Measurements from ENCODE around the gene CAPN8. TPM values are rescaled to one million over a fixed set of nuclear protein-coding genes. Genes with fewer than 3 reads are reported as not detected.

The CAPN8 gene
- total RNA-seq, 2 donors from 2014 or later, result 52.6 to 102 TPM

- TF ChIP-seq CTCF (IDR thresholded peaks at IDR 0.05), result no peak
- H3K4me1 ChIP-seq, result peaks cover 2% of the 10 kb centered on the region
- no peak overlapping the region for H3K9ac ChIP-seq (ENCODE audit: low read depth in 2 of 2, low read length in 2 of 2)
- H3K27me3 ChIP-seq, result no peaks in the 10 kb centered on the region
- no peak for DNase-seq
- H3K4me3 ChIP-seq, result no peak overlapping the region
- H3K9me3 ChIP-seq, result no peaks in the 10 kb centered on the region
- no peak overlapping the region for H3K27ac ChIP-seq
- intact Hi-C loops (cut with DNase I), result no loop called here
- no peaks in the 10 kb centered on the region for H3K36me3 ChIP-seq
These were observed 33.5 kb downstream of the CAPN8 start for GRCh38 chr1:223631956-223632355.

- no peak for TF ChIP-seq CTCF (IDR thresholded peaks at IDR 0.05)
- Histone ChIP-seq H3K27me3 (no peaks in the 10 kb centered on the region), H3K4me1 (peaks cover 2% of the 10 kb centered on the region), H3K9ac (ENCODE audit: low read depth in 2 of 2, low read length in 2 of 2) (no peak overlapping the region), H3K9me3 (no peaks in the 10 kb centered on the region), H3K36me3 (no peaks in the 10 kb centered on the region), H3K4me3 (no peak overlapping the region), H3K27ac (no peak overlapping the region)
- intact Hi-C loops (cut with DNase I), result no loop called here
- no peak for DNase-seq
These were observed 34.0 kb downstream of the CAPN8 start for GRCh38 chr1:223631473-223631872.

GRCh38 chr1:223629126-223629457 is 36.4 kb downstream of the CAPN8 start:
- Histone ChIP-seq H3K4me3 (no peak overlapping the region), H3K4me1 (no peaks in the 10 kb centered on the region), H3K9me3 (no peaks in the 10 kb centered on the region), H3K36me3 (no peaks in the 10 kb centered on the region), H3K27ac (no peak overlapping the region), H3K9ac (ENCODE audit: low read depth in 2 of 2, low read length in 2 of 2) (no peak overlapping the region), H3K27me3 (no peaks in the 10 kb centered on the region)
- DNase-seq, result no peak
- intact Hi-C loops (cut with DNase I), result no loop called here
- TF ChIP-seq CTCF (IDR thresholded peaks at IDR 0.05), result no peak

GRCh38 chr1:223628233-223629125 is 37.0 kb downstream of the CAPN8 start:
- H3K27ac ChIP-seq, result no peak overlapping the region
- no peak overlapping the region for H3K9ac ChIP-seq (ENCODE audit: low read depth in 2 of 2, low read length in 2 of 2)
- peak; percentile 54 for TF ChIP-seq CTCF (IDR thresholded peaks at IDR 0.05)
- no peaks in the 10 kb centered on the region for H3K4me1 ChIP-seq
- H3K9me3 ChIP-seq, result no peaks in the 10 kb centered on the region
- DNase-seq, result peak; percentile 41
- H3K4me3 ChIP-seq, result no peak overlapping the region
- intact Hi-C loops (cut with DNase I), result no loop called here
- no peaks in the 10 kb centered on the region for H3K36me3 ChIP-seq
- no peaks in the 10 kb centered on the region for H3K27me3 ChIP-seq

GRCh38 chr1:223622132-223622842 is 43.2 kb downstream of the CAPN8 start:
- TF ChIP-seq CTCF (IDR thresholded peaks at IDR 0.05), result no peak
- H3K9ac ChIP-seq (ENCODE audit: low read depth in 2 of 2, low read length in 2 of 2), result no peak overlapping the region

More at GRCh38 chr1:223622132-223622842, 43.2 kb downstream of the CAPN8 start:
- intact Hi-C loops (cut with DNase I), result no loop called here
- H3K4me3 ChIP-seq, result no peak overlapping the region
- H3K9me3 ChIP-seq, result no peaks in the 10 kb centered on the region
- H3K27me3 ChIP-seq, result no peaks in the 10 kb centered on the region
- H3K27ac ChIP-seq, result no peak overlapping the region
- DNase-seq, result no peak
- no peaks in the 10 kb centered on the region for H3K36me3 ChIP-seq
- no peaks in the 10 kb centered on the region for H3K4me1 ChIP-seq
